ENCODE results near the gene HNRNPF. TPM values are rescaled to one million over a fixed set of nuclear protein-coding genes. Genes with fewer than 3 reads are reported as not detected.

HNRNPF gene
- total and polyA plus RNA-seq, 2 donors: 136 to 235 TPM

GRCh38 chr10:43377424-43377883, 31.5 kb downstream of the HNRNPF start:
- DNase-seq (ENCODE audit: low read depth in 6 of 9, low spot score in 9 of 9): no peak
- Histone ChIP-seq H3K4me3 (ENCODE audit: low read length in 2 of 2) (no peak overlapping the region), H3K4me1 (ENCODE audit: control insufficient read depth in 2 of 2, insufficient read depth in 2 of 2, low read length in 2 of 2) (no peaks in the 10 kb centered on the region), H3K27ac (ENCODE audit: low read depth in 1 of 2, low read length in 1 of 2) (no peak overlapping the region), H3K36me3 (ENCODE audit: control insufficient read depth in 2 of 2, insufficient read depth in 2 of 2, low read length in 1 of 2) (no peaks in the 10 kb centered on the region), H3K27me3 (ENCODE audit: control insufficient read depth in 2 of 2, insufficient read depth in 1 of 2, low read length in 1 of 2) (no peaks in the 10 kb centered on the region), H3K9me3 (ENCODE audit: control insufficient read depth in 2 of 2, insufficient read depth in 1 of 2, low read length in 1 of 2) (no peaks in the 10 kb centered on the region)
- WGBS: 92% methylated on average over 13 of the region's 13 CpGs

DNA sequence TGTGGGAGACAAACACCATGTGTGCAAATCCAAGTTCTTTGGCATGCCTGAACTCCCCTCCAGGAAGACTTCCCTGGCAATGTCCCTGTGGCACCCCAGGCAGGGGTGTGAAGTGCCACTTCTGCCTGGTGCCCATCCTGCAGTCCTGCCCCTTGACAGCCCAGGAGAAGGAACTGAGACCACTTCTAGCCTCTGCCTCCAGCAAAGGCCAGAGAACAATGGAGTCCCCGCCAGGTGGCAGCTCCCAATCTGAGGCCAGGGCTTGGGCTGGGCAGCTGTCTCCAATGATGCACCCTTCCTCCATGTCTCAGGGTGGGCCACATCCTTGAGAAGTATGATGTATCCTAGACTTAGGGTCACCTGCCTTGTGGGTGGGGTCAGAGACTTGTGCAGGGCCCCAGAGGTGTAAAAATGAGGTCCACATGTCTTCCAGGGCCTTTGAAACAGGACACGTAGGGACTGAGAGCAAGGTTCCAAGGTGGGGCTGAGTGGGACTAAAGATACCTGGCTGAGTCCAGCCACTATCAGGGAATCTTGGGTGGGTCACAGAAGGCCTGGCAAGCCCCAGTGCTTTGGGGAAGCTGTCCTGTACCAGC, 32.1 kb downstream of the HNRNPF start:
- no peak overlapping the region for H3K27ac ChIP-seq (ENCODE audit: low read depth in 1 of 2, low read length in 1 of 2)
- no peaks in the 10 kb centered on the region for H3K27me3 ChIP-seq (ENCODE audit: control insufficient read depth in 2 of 2, insufficient read depth in 1 of 2, low read length in 1 of 2)
- no peaks in the 10 kb centered on the region for H3K36me3 ChIP-seq (ENCODE audit: control insufficient read depth in 2 of 2, insufficient read depth in 2 of 2, low read length in 1 of 2)
- DNase-seq (ENCODE audit: low read depth in 6 of 9, low spot score in 9 of 9): no peak
- no peaks in the 10 kb centered on the region for H3K4me1 ChIP-seq (ENCODE audit: control insufficient read depth in 2 of 2, insufficient read depth in 2 of 2, low read length in 2 of 2)
- 78% methylated on average over 2 of the region's 2 CpGs for WGBS
- H3K4me3 ChIP-seq (ENCODE audit: low read length in 2 of 2): no peak overlapping the region
- H3K9me3 ChIP-seq (ENCODE audit: control insufficient read depth in 2 of 2, insufficient read depth in 1 of 2, low read length in 1 of 2): no peaks in the 10 kb centered on the region

- Histone ChIP-seq H3K36me3 (ENCODE audit: control insufficient read depth in 2 of 2, insufficient read depth in 2 of 2, low read length in 1 of 2) (no peaks in the 10 kb centered on the region), H3K4me1 (ENCODE audit: control insufficient read depth in 2 of 2, insufficient read depth in 2 of 2, low read length in 2 of 2) (no peaks in the 10 kb centered on the region), H3K9me3 (ENCODE audit: control insufficient read depth in 2 of 2, insufficient read depth in 1 of 2, low read length in 1 of 2) (no peaks in the 10 kb centered on the region), H3K4me3 (ENCODE audit: low read length in 2 of 2) (no peak overlapping the region), H3K27ac (ENCODE audit: low read depth in 1 of 2, low read length in 1 of 2) (no peak overlapping the region), H3K27me3 (ENCODE audit: control insufficient read depth in 2 of 2, insufficient read depth in 1 of 2, low read length in 1 of 2) (no peaks in the 10 kb centered on the region)
- DNase-seq (ENCODE audit: low read depth in 6 of 9, low spot score in 9 of 9): no peak
- 95% methylated on average over 9 of the region's 9 CpGs for WGBS
Measured at GRCh38 chr10:43376046-43376635, 32.8 kb downstream of the HNRNPF start.

- H3K4me3 ChIP-seq (ENCODE audit: low read length in 2 of 2): no peak overlapping the region
- H3K27ac ChIP-seq (ENCODE audit: low read depth in 1 of 2, low read length in 1 of 2): no peak overlapping the region
- 95% methylated on average over 12 of the region's 12 CpGs for WGBS
- H3K9me3 ChIP-seq (ENCODE audit: control insufficient read depth in 2 of 2, insufficient read depth in 1 of 2, low read length in 1 of 2): no peaks in the 10 kb centered on the region
- no peaks in the 10 kb centered on the region for H3K4me1 ChIP-seq (ENCODE audit: control insufficient read depth in 2 of 2, insufficient read depth in 2 of 2, low read length in 2 of 2)
- DNase-seq (ENCODE audit: low read depth in 6 of 9, low spot score in 9 of 9): no peak
- no peaks in the 10 kb centered on the region for H3K27me3 ChIP-seq (ENCODE audit: control insufficient read depth in 2 of 2, insufficient read depth in 1 of 2, low read length in 1 of 2)
- no peaks in the 10 kb centered on the region for H3K36me3 ChIP-seq (ENCODE audit: control insufficient read depth in 2 of 2, insufficient read depth in 2 of 2, low read length in 1 of 2)
Measured at GRCh38 chr10:43375401-43376020, 33.5 kb downstream of the HNRNPF start.

DNA sequence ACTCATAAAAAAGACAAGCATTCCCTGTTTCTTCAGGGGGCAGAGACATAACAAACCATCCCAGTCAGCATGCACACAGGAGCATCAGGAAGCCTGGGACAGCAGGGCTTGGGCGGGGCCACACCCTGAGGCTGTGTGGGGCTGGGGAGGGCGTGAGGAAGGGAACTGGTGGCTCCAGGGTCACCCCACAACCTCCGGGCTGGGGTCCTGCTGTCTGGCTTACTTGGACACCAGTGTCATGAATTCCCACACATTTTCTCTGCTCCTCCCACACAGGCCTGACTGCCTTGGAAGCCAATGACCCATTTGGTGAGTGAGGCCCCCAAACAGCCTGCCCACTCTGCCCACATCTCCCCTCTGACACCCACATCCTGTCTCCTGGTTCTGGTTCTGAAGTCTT, 34.8 kb downstream of the HNRNPF start:
- Histone ChIP-seq H3K4me3 (ENCODE audit: low read length in 2 of 2) (no peak overlapping the region), H3K4me1 (ENCODE audit: control insufficient read depth in 2 of 2, insufficient read depth in 2 of 2, low read length in 2 of 2) (no peaks in the 10 kb centered on the region), H3K36me3 (ENCODE audit: control insufficient read depth in 2 of 2, insufficient read depth in 2 of 2, low read length in 1 of 2) (no peaks in the 10 kb centered on the region), H3K9me3 (ENCODE audit: control insufficient read depth in 2 of 2, insufficient read depth in 1 of 2, low read length in 1 of 2) (no peaks in the 10 kb centered on the region), H3K27me3 (ENCODE audit: control insufficient read depth in 2 of 2, insufficient read depth in 1 of 2, low read length in 1 of 2) (no peaks in the 10 kb centered on the region), H3K27ac (ENCODE audit: low read depth in 1 of 2, low read length in 1 of 2) (no peak overlapping the region)
- no peak for DNase-seq (ENCODE audit: low read depth in 6 of 9, low spot score in 9 of 9)
- WGBS: 95% methylated on average over 3 of the region's 3 CpGs

- DNase-seq (ENCODE audit: low read depth in 6 of 9, low spot score in 9 of 9): no peak
- Histone ChIP-seq H3K4me3 (ENCODE audit: low read length in 2 of 2) (no peak overlapping the region), H3K9me3 (ENCODE audit: control insufficient read depth in 2 of 2, insufficient read depth in 1 of 2, low read length in 1 of 2) (no peaks in the 10 kb centered on the region), H3K36me3 (ENCODE audit: control insufficient read depth in 2 of 2, insufficient read depth in 2 of 2, low read length in 1 of 2) (no peaks in the 10 kb centered on the region), H3K4me1 (ENCODE audit: control insufficient read depth in 2 of 2, insufficient read depth in 2 of 2, low read length in 2 of 2) (no peaks in the 10 kb centered on the region), H3K27ac (ENCODE audit: low read depth in 1 of 2, low read length in 1 of 2) (no peak overlapping the region), H3K27me3 (ENCODE audit: control insufficient read depth in 2 of 2, insufficient read depth in 1 of 2, low read length in 1 of 2) (no peaks in the 10 kb centered on the region)
- WGBS: 89% methylated on average over 5 of the region's 5 CpGs
Measured at GRCh38 chr10:43373461-43373860, 35.5 kb downstream of the HNRNPF start.

GRCh38 chr10:43372765-43373361, 36.1 kb downstream of the HNRNPF start:
- no peaks in the 10 kb centered on the region for H3K27me3 ChIP-seq (ENCODE audit: control insufficient read depth in 2 of 2, insufficient read depth in 1 of 2, low read length in 1 of 2)
- 100% methylated on average over 1 of the region's 1 CpG for WGBS
- H3K4me1 ChIP-seq (ENCODE audit: control insufficient read depth in 2 of 2, insufficient read depth in 2 of 2, low read length in 2 of 2): no peaks in the 10 kb centered on the region
- no peaks in the 10 kb centered on the region for H3K9me3 ChIP-seq (ENCODE audit: control insufficient read depth in 2 of 2, insufficient read depth in 1 of 2, low read length in 1 of 2)
- H3K36me3 ChIP-seq (ENCODE audit: control insufficient read depth in 2 of 2, insufficient read depth in 2 of 2, low read length in 1 of 2): no peaks in the 10 kb centered on the region
- H3K4me3 ChIP-seq (ENCODE audit: low read length in 2 of 2): no peak overlapping the region
- no peak overlapping the region for H3K27ac ChIP-seq (ENCODE audit: low read depth in 1 of 2, low read length in 1 of 2)
- DNase-seq (ENCODE audit: low read depth in 6 of 9, low spot score in 9 of 9): no peak

GRCh38 chr10:43371418-43371817, 37.6 kb downstream of the HNRNPF start, which contains the start of gene FXYD4:
TSS of gene FXYD4 (plus strand) at chr10:43371636. CDS start at chr10:43373747, 2,111 bp downstream.
- Histone ChIP-seq H3K27me3 (ENCODE audit: control insufficient read depth in 2 of 2, insufficient read depth in 1 of 2, low read length in 1 of 2) (no peaks in the 10 kb centered on the region), H3K4me3 (ENCODE audit: low read length in 2 of 2) (no peak within 1 kb of the TSS), H3K27ac (ENCODE audit: low read depth in 1 of 2, low read length in 1 of 2) (no peak within 1 kb of the TSS), H3K4me1 (ENCODE audit: control insufficient read depth in 2 of 2, insufficient read depth in 2 of 2, low read length in 2 of 2) (no peaks in the 10 kb centered on the region), H3K9me3 (ENCODE audit: control insufficient read depth in 2 of 2, insufficient read depth in 1 of 2, low read length in 1 of 2) (no peaks in the 10 kb centered on the region), H3K36me3 (ENCODE audit: control insufficient read depth in 2 of 2, insufficient read depth in 2 of 2, low read length in 1 of 2) (no peaks in the 10 kb centered on the region)
- 94% methylated on average over 13 of the region's 13 CpGs for WGBS
- no peak for DNase-seq (ENCODE audit: low read depth in 6 of 9, low spot score in 9 of 9)

DNA sequence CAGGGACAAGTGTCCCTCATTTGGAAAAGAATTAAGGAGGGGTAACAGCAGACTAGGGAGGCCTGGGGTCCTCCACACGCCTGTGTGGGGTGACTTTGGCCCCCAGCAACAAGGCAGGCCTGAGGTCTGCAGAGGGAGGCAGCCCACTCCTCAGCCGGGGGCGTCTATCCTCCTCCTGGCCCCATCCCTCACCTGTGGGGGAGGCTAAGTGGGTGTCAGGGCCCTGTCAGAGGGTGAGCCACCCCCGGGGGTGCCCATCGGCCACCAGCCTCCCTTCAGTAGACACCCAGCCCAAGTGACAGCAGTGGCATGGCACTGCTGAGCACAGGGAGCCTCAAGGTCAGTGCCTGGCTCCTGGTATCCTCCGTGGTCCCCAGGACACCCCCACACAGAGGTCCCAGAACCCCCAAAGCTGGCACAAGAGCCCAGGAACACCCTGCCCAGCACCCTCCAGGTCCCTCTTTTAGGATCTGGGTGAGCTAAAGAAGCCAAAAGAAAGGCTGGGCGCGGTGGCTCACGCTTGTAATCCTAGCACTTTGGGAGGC, 38.2 kb downstream of the HNRNPF start:
- DNase-seq (ENCODE audit: low read depth in 6 of 9, low spot score in 9 of 9): no peak
- H3K27ac ChIP-seq (ENCODE audit: low read depth in 1 of 2, low read length in 1 of 2): no peak overlapping the region
- H3K4me1 ChIP-seq (ENCODE audit: control insufficient read depth in 2 of 2, insufficient read depth in 2 of 2, low read length in 2 of 2): no peaks in the 10 kb centered on the region
- 96% methylated on average over 9 of the region's 9 CpGs for WGBS
- H3K9me3 ChIP-seq (ENCODE audit: control insufficient read depth in 2 of 2, insufficient read depth in 1 of 2, low read length in 1 of 2): no peaks in the 10 kb centered on the region
- no peaks in the 10 kb centered on the region for H3K36me3 ChIP-seq (ENCODE audit: control insufficient read depth in 2 of 2, insufficient read depth in 2 of 2, low read length in 1 of 2)
- H3K4me3 ChIP-seq (ENCODE audit: low read length in 2 of 2): no peak overlapping the region
- no peaks in the 10 kb centered on the region for H3K27me3 ChIP-seq (ENCODE audit: control insufficient read depth in 2 of 2, insufficient read depth in 1 of 2, low read length in 1 of 2)
